SK-N-SH (cell line): Measurements from ENCODE around the gene MYH6.

Experiments used
- CTCF ChIP-seq: fragments of 200-600 bp; sonication (generic); IDR thresholded peaks from 2 replicates; pipeline ENCODE4 v1.6.1; 2017; ENCODE audit warnings: antibody characterized with exemption, mild to moderate bottlenecking, moderate library complexity
- NFIC ChIP-seq: IDR thresholded peaks from 2 replicates; pipeline ENCODE4 v1.4.0; 2012; ENCODE audit warnings: borderline replicate concordance
- NRF1 ChIP-seq: IDR thresholded peaks from 2 replicates; pipeline ENCODE4 v1.6.1; 2012; ENCODE audit warnings: low read depth, mild to moderate bottlenecking, low read length

- no peak for TF ChIP-seq CTCF
- no peak for TF ChIP-seq NRF1
- TF ChIP-seq NFIC, result no peak
These were observed 22.3 kb downstream of the MYH6 start for GRCh38 chr14:23385642-23386265.
